OCI-LY1 (cell line): ENCODE data around the gene HMMR.
A peak's percentile ranks its signal among the peaks of the same experiment; 100 is the strongest.

Experiments used
- H2AFZ ChIP-seq: fragments of 200-600 bp; sonication (generic), shearing (Covaris generic); 2 replicates; pipeline ENCODE4 v1.6.0; 2014; ENCODE audit warnings: antibody characterized with exemption, mild to moderate bottlenecking, low read length
- H3F3A ChIP-seq: fragments of 200-600 bp; sonication (generic), shearing (Covaris generic); 2 replicates; pipeline ENCODE4 v1.6.0; 2014; ENCODE audit warnings: mild to moderate bottlenecking, antibody characterized with exemption, low read length, moderate library complexity; ENCODE audit not compliant: insufficient read depth
- H3K27ac ChIP-seq: fragments of 200-600 bp; sonication (generic); 2 replicates; pipeline ENCODE4 v1.5.1; 2014; ENCODE audit warnings: low read length, mixed run types, mild to moderate bottlenecking, low read depth; ENCODE audit not compliant: poor library complexity, severe bottlenecking
- H3K27me3 ChIP-seq: fragments of 200-600 bp; sonication (generic); 2 replicates; pipeline ENCODE4 v1.6.0; 2014; ENCODE audit warnings: antibody characterized with exemption, mild to moderate bottlenecking, low read length, moderate library complexity; ENCODE audit not compliant: insufficient read depth
- H3K36me3 ChIP-seq: fragments of 200-600 bp; sonication (generic); 2 replicates; pipeline ENCODE4 v1.6.1; 2014; ENCODE audit warnings: mild to moderate bottlenecking, antibody characterized with exemption, low read length, moderate library complexity, mixed read lengths; ENCODE audit not compliant: insufficient read depth
- H3K4me1 ChIP-seq: fragments of 200-600 bp; sonication (generic); 2 replicates; pipeline ENCODE4 v1.5.1; 2014; ENCODE audit warnings: mild to moderate bottlenecking, low read length, moderate library complexity; ENCODE audit not compliant: insufficient read depth, severe bottlenecking
- H3K4me2 ChIP-seq: fragments of 200-600 bp; sonication (generic), shearing (Covaris generic); 2 replicates; pipeline ENCODE4 v1.6.1; 2014; ENCODE audit warnings: low read length
- H3K4me3 ChIP-seq: fragments of 200-600 bp; sonication (generic); 2 replicates; pipeline ENCODE4 v1.5.1; 2014; ENCODE audit warnings: low read length, low read depth, mild to moderate bottlenecking, mixed read lengths; ENCODE audit not compliant: poor library complexity, severe bottlenecking
- H3K79me2 ChIP-seq: fragments of 200-600 bp; shearing (Covaris generic); 2 replicates; pipeline ENCODE4 v1.6.1; 2016; ENCODE audit warnings: mixed run types, low read length, mixed read lengths; ENCODE audit not compliant: insufficient read depth
- H3K9ac ChIP-seq: fragments of 200-600 bp; sonication (generic), shearing (Covaris generic); 2 replicates; pipeline ENCODE4 v1.6.1; 2014; ENCODE audit warnings: mild to moderate bottlenecking, low read length, mixed read lengths
- H3K9me2 ChIP-seq: fragments of 200-600 bp; sonication (generic), shearing (Covaris generic); 2 replicates; pipeline ENCODE4 v1.6.1; 2014; ENCODE audit warnings: low read depth, mild to moderate bottlenecking, low read length, mixed read lengths
- H3K9me3 ChIP-seq: fragments of 200-600 bp; shearing (Covaris generic); 2 replicates; pipeline ENCODE4 v1.6.1; 2014; ENCODE audit warnings: low read length, mixed read lengths
- H4K20me1 ChIP-seq: fragments of 200-600 bp; sonication (generic), shearing (Covaris generic); 2 replicates; pipeline ENCODE4 v1.6.0; 2016; ENCODE audit warnings: mild to moderate bottlenecking, low read length; ENCODE audit not compliant: insufficient read depth
- CTCF ChIP-seq: fragments of 200-600 bp; sonication (generic), shearing (Covaris generic); IDR thresholded peaks from 2 replicates; pipeline ENCODE4 v1.5.1; 2017; ENCODE audit warnings: mild to moderate bottlenecking, antibody characterized with exemption, low read length, moderate library complexity, mixed read lengths
- EZH2 ChIP-seq: fragments of 200-600 bp; sonication (generic), shearing (Covaris generic); IDR thresholded peaks from 2 replicates; pipeline ENCODE4 v1.8.0; 2017; ENCODE audit warnings: borderline replicate concordance, mixed run types, mild to moderate bottlenecking, antibody characterized with exemption, low read length, moderate library complexity, mixed read lengths

Gene HMMR

GRCh38 chr5:163504079-163504931 is 43.9 kb downstream of the HMMR start:
- H3K9me3 ChIP-seq, result no peaks in the 10 kb centered on the region
- H4K20me1 ChIP-seq, result no peaks in the 10 kb centered on the region
- H2AFZ ChIP-seq, result peak overlapping the region; percentile 89; the same call in 1 of the 2 replicates
- H3K9me2 ChIP-seq, result no peaks in the 10 kb centered on the region
- H3K27ac ChIP-seq, result peak overlapping the region; percentile 79
- no peaks in the 10 kb centered on the region for H3K27me3 ChIP-seq
- H3K36me3 ChIP-seq, result no peaks in the 10 kb centered on the region
- H3F3A ChIP-seq, result no peaks in the 10 kb centered on the region
- H3K4me3 ChIP-seq, result peak overlapping the region; percentile 83
- no peak for TF ChIP-seq CTCF
- no peak for TF ChIP-seq EZH2
- H3K4me2 ChIP-seq, result peak overlapping the region; percentile 85
- peak overlapping the region; percentile 74 for H3K9ac ChIP-seq
- peaks cover 35% of the 10 kb centered on the region for H3K79me2 ChIP-seq
- peaks cover 56% of the 10 kb centered on the region for H3K4me1 ChIP-seq

GRCh38 chr5:163505049-163505367 is 44.6 kb downstream of the HMMR start:
- peak overlapping the region; percentile 83 for H3K4me3 ChIP-seq
- H4K20me1 ChIP-seq, result no peaks in the 10 kb centered on the region
- H3K9me3 ChIP-seq, result no peaks in the 10 kb centered on the region
- peak overlapping the region; percentile 74 for H3K9ac ChIP-seq
- peak overlapping the region; percentile 79 for H3K27ac ChIP-seq
- peak overlapping the region; percentile 85 for H3K4me2 ChIP-seq
- no peaks in the 10 kb centered on the region for H3K27me3 ChIP-seq
- TF ChIP-seq CTCF (no peak), EZH2 (no peak)
- H2AFZ ChIP-seq, result no peak overlapping the region
- peaks cover 42% of the 10 kb centered on the region for H3K79me2 ChIP-seq
- no peaks in the 10 kb centered on the region for H3K9me2 ChIP-seq
- peaks cover 63% of the 10 kb centered on the region for H3K4me1 ChIP-seq
- H3K36me3 ChIP-seq, result no peaks in the 10 kb centered on the region
- H3F3A ChIP-seq, result no peaks in the 10 kb centered on the region

GRCh38 chr5:163505368-163506094 is 45.1 kb downstream of the HMMR start, which contains the start of gene MAT2B:
TSS of gene MAT2B (plus strand) at chr5:163505619. CDS start at chr5:163505687, 68 bp downstream.
- peak within 1 kb of the TSS; percentile 79 for H3K27ac ChIP-seq
- H3K4me3 ChIP-seq, result peak within 1 kb of the TSS; percentile 83
- H3K4me1 ChIP-seq, result peaks cover 64% of the 10 kb centered on the region
- peak within 1 kb of the TSS; percentile 74 for H3K9ac ChIP-seq
- peaks cover 47% of the 10 kb centered on the region for H3K79me2 ChIP-seq
- H3K9me2 ChIP-seq, result no peaks in the 10 kb centered on the region
- H3K36me3 ChIP-seq, result no peaks in the 10 kb centered on the region
- H3F3A ChIP-seq, result no peaks in the 10 kb centered on the region
- no peaks in the 10 kb centered on the region for H3K9me3 ChIP-seq
- H2AFZ ChIP-seq, result peak within 1 kb of the TSS; percentile 89; the same call in 1 of the 2 replicates
- no peaks in the 10 kb centered on the region for H4K20me1 ChIP-seq
- no peaks in the 10 kb centered on the region for H3K27me3 ChIP-seq
- peak within 1 kb of the TSS; percentile 85 for H3K4me2 ChIP-seq
- TF ChIP-seq CTCF (peak; percentile 66), EZH2 (no peak)
